Body of pancreas (tissue), 4 donors: ENCODE measurements around the gene MSI2. TPM values are rescaled to one million over a fixed set of nuclear protein-coding genes. Genes with fewer than 3 reads are reported as not detected.

Source experiments
- ATAC-seq: fragments of 150-250 bp; one replicate; pipeline ENCODE4 v1.9.1; 2016
- DNase-seq, 4 donors: peaks; one replicate each; pipeline ENCODE4 v3.0.0-alpha.2; 2019
- H3K27ac ChIP-seq, 4 donors: fragments of 200-600 bp; sonication (generic); 1 replicate in 3 of 4; 2 replicates in 1 of 4; pipeline versions ENCODE4 v1.5.1 to v1.6.1; 2016 to 2019; ENCODE audit warnings: mild to moderate bottlenecking in 1 of 4, mixed read lengths in 1 of 4, moderate library complexity in 1 of 4
- H3K27me3 ChIP-seq, 2 donors: fragments of 200-600 bp; sonication (generic); one replicate each; pipeline ENCODE4 v1.6.0; 2016; ENCODE audit warnings: mild to moderate bottlenecking in 1 of 2
- H3K36me3 ChIP-seq, 2 donors: fragments of 200-600 bp; sonication (generic); replicated peaks in 1 of 2; 2 replicates each; pipeline ENCODE4 v1.5.1; 2016; ENCODE audit warnings: low read depth in 2 of 2; ENCODE audit not compliant: insufficient read depth in 1 of 2
- H3K4me1 ChIP-seq: fragments of 200-600 bp; sonication (generic); one replicate; pipeline ENCODE4 v1.6.0; 2016
- H3K4me3 ChIP-seq, 2 donors: fragments of 200-600 bp; sonication (generic); 1 replicate in 1 of 2; 2 replicates in 1 of 2; pipeline ENCODE4 v1.5.1; 2016 to 2019
- H3K9me3 ChIP-seq, 3 donors: fragments of 200-600 bp; sonication (generic); 1 replicate in 2 of 3; 2 replicates in 1 of 3; pipeline ENCODE4 v1.5.1; 2016
- POLR2A ChIP-seq, 3 donors: fragments of 450-650 bp; IDR thresholded peaks; one replicate each; pipeline ENCODE4 v1.6.1; 2016; ENCODE audit warnings: antibody characterized with exemption in 3 of 3, mild to moderate bottlenecking in 2 of 3
- WGBS, 2 donors: methylation state at CpG; one replicate each; pipeline ENCODE4 v1.1.5; 2017; 5-methylcytosine and 5-hydroxymethylcytosine counted together
- intact Hi-C: fragments of 100-400 bp; cut with DNase I; formaldehyde crosslinking; loops from one replicate; pipeline ENCODE4 v1.15.1; 2023
- total RNA-seq, 2 donors: library from RNA; depleted of rRNA; stranded (reverse); fragments of >200 nt; gene quantifications; one replicate each; pipeline ENCODE4 v1.1.0, GENCODE V29; 2016
- TF ChIP-seq, protein P1 (sequence below), 7 experiments: fragments of 450-650 bp in 4 of 7; fragments of 200-600 bp in 3 of 7; sonication (generic) in 3 of 7; IDR thresholded peaks; one replicate each; pipeline ENCODE4 v1.5.1; 2016 to 2019; ENCODE audit warnings: antibody characterized with exemption in 7 of 7

The MSI2 gene
- total RNA-seq, 2 donors from 2014 or later = 21.1 to 28.5 TPM

DNA sequence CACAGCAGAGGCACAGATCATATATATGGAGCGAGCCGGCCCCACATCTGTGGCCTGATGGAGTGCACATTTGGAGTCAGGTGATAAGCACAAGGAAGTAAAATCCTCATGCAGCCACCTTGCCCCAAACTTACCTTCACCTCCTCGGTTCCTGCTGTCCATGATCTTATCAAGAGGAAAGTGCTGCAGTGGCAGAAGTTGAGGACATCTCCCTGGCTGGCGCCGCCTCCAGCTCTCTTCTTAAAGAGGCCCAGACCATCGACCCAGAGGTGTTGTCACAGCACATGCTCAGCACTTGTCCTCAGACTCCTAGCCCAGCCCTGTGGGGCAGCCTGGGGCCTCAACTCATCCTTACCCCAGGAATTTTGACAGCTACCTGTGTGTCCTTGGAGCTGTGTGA is 276.2 kb downstream of the MSI2 start:
- H3K9me3 ChIP-seq = no peaks in the 10 kb centered on the region
- no peaks in the 10 kb centered on the region for H3K36me3 ChIP-seq
- no peaks in the 10 kb centered on the region for H3K27me3 ChIP-seq
- no peak overlapping the region for H3K4me3 ChIP-seq
- peak overlapping the region in 2 of 4 donors; percentile 3 to 24 for H3K27ac ChIP-seq
- peaks cover 27% of the 10 kb centered on the region for H3K4me1 ChIP-seq
- DNase-seq = no peak
- TF ChIP-seq POLR2A (IDR thresholded peaks at IDR 0.05) = no peak
- TF ChIP-seq, protein P1, sequence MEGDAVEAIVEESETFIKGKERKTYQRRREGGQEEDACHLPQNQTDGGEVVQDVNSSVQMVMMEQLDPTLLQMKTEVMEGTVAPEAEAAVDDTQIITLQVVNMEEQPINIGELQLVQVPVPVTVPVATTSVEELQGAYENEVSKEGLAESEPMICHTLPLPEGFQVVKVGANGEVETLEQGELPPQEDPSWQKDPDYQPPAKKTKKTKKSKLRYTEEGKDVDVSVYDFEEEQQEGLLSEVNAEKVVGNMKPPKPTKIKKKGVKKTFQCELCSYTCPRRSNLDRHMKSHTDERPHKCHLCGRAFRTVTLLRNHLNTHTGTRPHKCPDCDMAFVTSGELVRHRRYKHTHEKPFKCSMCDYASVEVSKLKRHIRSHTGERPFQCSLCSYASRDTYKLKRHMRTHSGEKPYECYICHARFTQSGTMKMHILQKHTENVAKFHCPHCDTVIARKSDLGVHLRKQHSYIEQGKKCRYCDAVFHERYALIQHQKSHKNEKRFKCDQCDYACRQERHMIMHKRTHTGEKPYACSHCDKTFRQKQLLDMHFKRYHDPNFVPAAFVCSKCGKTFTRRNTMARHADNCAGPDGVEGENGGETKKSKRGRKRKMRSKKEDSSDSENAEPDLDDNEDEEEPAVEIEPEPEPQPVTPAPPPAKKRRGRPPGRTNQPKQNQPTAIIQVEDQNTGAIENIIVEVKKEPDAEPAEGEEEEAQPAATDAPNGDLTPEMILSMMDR (IDR thresholded peaks at IDR 0.05) = no peak
- WGBS, 2 donors = 78 to 89% methylated on average over 6 of the region's 6 CpGs
- no peak for ATAC-seq
- intact Hi-C loops = no loop called here

- ATAC-seq (no peak), DNase-seq (no peak)
- no peaks in the 10 kb centered on the region for H3K9me3 ChIP-seq
- 71 to 89% methylated on average over 4 to 5 of the region's 5 CpGs for WGBS, 2 donors
- no peak overlapping the region for H3K4me3 ChIP-seq
- TF ChIP-seq, protein P1 (IDR thresholded peaks at IDR 0.05) = no peak
- no peak for TF ChIP-seq POLR2A (IDR thresholded peaks at IDR 0.05)
- intact Hi-C loops = no loop called here
- H3K27ac ChIP-seq = peak overlapping the region in 1 of 4 donors; percentile 24
- peaks cover 27% of the 10 kb centered on the region for H3K4me1 ChIP-seq
- no peaks in the 10 kb centered on the region for H3K36me3 ChIP-seq
- H3K27me3 ChIP-seq = no peaks in the 10 kb centered on the region
Measured at GRCh38 chr17:57532966-57533365, 276.6 kb downstream of the MSI2 start.

- intact Hi-C loops = no loop called here
- Histone ChIP-seq H3K27ac (no peak overlapping the region), H3K36me3 (no peaks in the 10 kb centered on the region), H3K4me1 (peaks cover 28% of the 10 kb centered on the region), H3K9me3 (no peaks in the 10 kb centered on the region), H3K27me3 (no peaks in the 10 kb centered on the region), H3K4me3 (no peak overlapping the region)
- ATAC-seq = no peak
- 85 to 98% methylated on average over 4 to 5 of the region's 5 CpGs for WGBS, 2 donors
- TF ChIP-seq, protein P1 (IDR thresholded peaks at IDR 0.05) = no peak
- TF ChIP-seq POLR2A (IDR thresholded peaks at IDR 0.05) = no peak
- no peak for DNase-seq
Measured at GRCh38 chr17:57533684-57534305, 277.5 kb downstream of the MSI2 start.

DNA sequence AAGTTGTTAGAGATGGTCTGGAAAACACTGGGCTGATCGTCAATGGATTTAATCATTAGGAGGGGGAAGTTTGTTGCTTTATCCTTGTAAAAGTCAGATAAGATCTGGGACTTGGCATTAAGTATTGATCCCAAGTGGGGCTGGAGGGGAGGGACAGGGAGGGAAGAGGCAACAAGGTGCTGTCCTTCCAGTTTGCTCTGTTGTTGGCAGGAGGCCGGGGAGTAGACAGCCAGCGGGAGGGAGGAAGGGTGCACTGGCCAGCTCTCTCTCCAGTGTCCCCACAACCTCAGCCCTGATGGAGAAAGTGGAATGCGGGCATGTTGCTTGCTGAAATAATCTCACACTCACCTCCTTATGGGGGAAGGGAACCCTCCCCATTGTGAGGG is 278.5 kb downstream of the MSI2 start:
- WGBS, 2 donors = 58 to 61% methylated on average over 4 of the region's 4 CpGs

More for the DNA sequence above, 278.5 kb downstream of the MSI2 start:
- no peaks in the 10 kb centered on the region for H3K27me3 ChIP-seq
- no peak for TF ChIP-seq POLR2A (IDR thresholded peaks at IDR 0.05)
- TF ChIP-seq, protein P1 (IDR thresholded peaks at IDR 0.05) = no peak
- H3K9me3 ChIP-seq = no peaks in the 10 kb centered on the region
- H3K4me1 ChIP-seq = peaks cover 39% of the 10 kb centered on the region
- no peak overlapping the region for H3K4me3 ChIP-seq
- no peaks in the 10 kb centered on the region for H3K36me3 ChIP-seq
- intact Hi-C loops = no loop called here
- peak overlapping the region in 2 of 4 donors; percentile 27 to 31 for H3K27ac ChIP-seq
- DNase-seq (peak in 1 of 4 donors; percentile 16), ATAC-seq (no peak)
